ENCODE results near the gene RPS6KA5. TPM values are rescaled to one million over a fixed set of nuclear protein-coding genes. Genes with fewer than 3 reads are reported as not detected.
"Not testable (repeated sequence)": the region's sequence is repeated elsewhere in the genome, so short reads cannot be mapped to it uniquely, and the experiment has no call there.

Gene RPS6KA5
- total RNA-seq, 1 donor from 2014 or later = 0.21 TPM

GRCh38 chr14:91095178-91095577 is 34.7 kb upstream of the RPS6KA5 start:
- H3K27ac ChIP-seq = no peak overlapping the region
- no peaks in the 10 kb centered on the region for H3K9me3 ChIP-seq
- TF ChIP-seq CTCF (IDR thresholded peaks at IDR 0.05) = no peak
- DNase-seq (ENCODE audit: low spot score in 2 of 2) = no peak
- no peaks in the 10 kb centered on the region for H3K27me3 ChIP-seq
- no peaks in the 10 kb centered on the region for H3K4me1 ChIP-seq
- no peak overlapping the region for H3K4me3 ChIP-seq
- intact Hi-C loops (cut with DNase I) = no loop called here
- no peaks in the 10 kb centered on the region for H3K36me3 ChIP-seq

GRCh38 chr14:91094772-91095171 is 34.3 kb upstream of the RPS6KA5 start:
- no peaks in the 10 kb centered on the region for H3K9me3 ChIP-seq
- H3K36me3 ChIP-seq = no peaks in the 10 kb centered on the region
- intact Hi-C loops (cut with DNase I) = no loop called here
- no peaks in the 10 kb centered on the region for H3K27me3 ChIP-seq
- TF ChIP-seq CTCF (IDR thresholded peaks at IDR 0.05) = no peak
- H3K4me1 ChIP-seq = no peaks in the 10 kb centered on the region
- no peak for DNase-seq (ENCODE audit: low spot score in 2 of 2)
- no peak overlapping the region for H3K27ac ChIP-seq
- H3K4me3 ChIP-seq = no peak overlapping the region

GRCh38 chr14:91093743-91094472 is 33.5 kb upstream of the RPS6KA5 start:
- intact Hi-C loops (cut with DNase I); DNase-seq (ENCODE audit: low spot score in 2 of 2): not testable (repeated sequence)

GRCh38 chr14:91092073-91092472 is 31.6 kb upstream of the RPS6KA5 start:
- intact Hi-C loops (cut with DNase I) = no loop called here
- Histone ChIP-seq H3K27ac (no peak overlapping the region), H3K36me3 (no peaks in the 10 kb centered on the region)

More at GRCh38 chr14:91093743-91094472, 33.5 kb upstream of the RPS6KA5 start:
- not testable (repeated sequence) for H3K4me1 ChIP-seq, H3K36me3 ChIP-seq, H3K27me3 ChIP-seq, H3K27ac ChIP-seq, H3K4me3 ChIP-seq, H3K9me3 ChIP-seq

GRCh38 chr14:91090743-91091142 is 30.3 kb upstream of the RPS6KA5 start:
- TF ChIP-seq CTCF (IDR thresholded peaks at IDR 0.05) = no peak

More at GRCh38 chr14:91092073-91092472, 31.6 kb upstream of the RPS6KA5 start:
- Histone ChIP-seq H3K4me3 (no peak overlapping the region), H3K27me3 (no peaks in the 10 kb centered on the region), H3K9me3 (no peaks in the 10 kb centered on the region), H3K4me1 (no peaks in the 10 kb centered on the region)
- TF ChIP-seq CTCF (IDR thresholded peaks at IDR 0.05) = no peak
- no peak for DNase-seq (ENCODE audit: low spot score in 2 of 2)

GRCh38 chr14:91089958-91090535 is 29.6 kb upstream of the RPS6KA5 start:
- H3K4me1 ChIP-seq = no peaks in the 10 kb centered on the region
- DNase-seq (ENCODE audit: low spot score in 2 of 2) = no peak
- H3K4me3 ChIP-seq = no peak overlapping the region
- no peaks in the 10 kb centered on the region for H3K27me3 ChIP-seq
- TF ChIP-seq CTCF (IDR thresholded peaks at IDR 0.05) = no peak
- H3K27ac ChIP-seq = no peak overlapping the region
- H3K36me3 ChIP-seq = no peaks in the 10 kb centered on the region
- no peaks in the 10 kb centered on the region for H3K9me3 ChIP-seq
- intact Hi-C loops (cut with DNase I) = no loop called here

More at GRCh38 chr14:91090743-91091142, 30.3 kb upstream of the RPS6KA5 start:
- no peaks in the 10 kb centered on the region for H3K27me3 ChIP-seq
- no peaks in the 10 kb centered on the region for H3K9me3 ChIP-seq
- no peak overlapping the region for H3K27ac ChIP-seq
- no peaks in the 10 kb centered on the region for H3K36me3 ChIP-seq
- intact Hi-C loops (cut with DNase I) = no loop called here
- H3K4me3 ChIP-seq = no peak overlapping the region
- DNase-seq (ENCODE audit: low spot score in 2 of 2) = no peak
- H3K4me1 ChIP-seq = no peaks in the 10 kb centered on the region

Data from ascending aorta (tissue), 2 donors.